Suprapubic skin (tissue), 4 donors: Measurements from ENCODE around the gene IGF2R. TPM values are rescaled to one million over a fixed set of nuclear protein-coding genes. Genes with fewer than 3 reads are reported as not detected.
"Not testable (repeated sequence)": the region's sequence is repeated elsewhere in the genome, so short reads cannot be mapped to it uniquely, and the experiment has no call there.

Experiments used
- DNase-seq, 2 donors: peaks; one replicate each; pipeline ENCODE4 v3.0.0-alpha.2; 2019; ENCODE audit warnings: low spot score in 2 of 2
- H3K27ac ChIP-seq: fragments of 200-600 bp; sonication (generic); one replicate; pipeline ENCODE4 v1.5.1; 2019
- H3K27me3 ChIP-seq: fragments of 200-600 bp; sonication (generic); one replicate; pipeline ENCODE4 v1.5.1; 2019
- H3K36me3 ChIP-seq: fragments of 200-600 bp; sonication (generic); one replicate; pipeline ENCODE4 v1.5.1; 2019
- H3K4me1 ChIP-seq: fragments of 200-600 bp; sonication (generic); one replicate; pipeline ENCODE4 v1.5.1; 2019
- H3K4me3 ChIP-seq: fragments of 200-600 bp; sonication (generic); one replicate; pipeline ENCODE4 v1.5.1; 2019; ENCODE audit warnings: mild to moderate bottlenecking
- H3K9me3 ChIP-seq: fragments of 200-600 bp; sonication (generic); one replicate; pipeline ENCODE4 v1.5.1; 2019
- CTCF ChIP-seq, 2 donors: fragments of 200-600 bp in 1 of 2; fragments of 450-650 bp in 1 of 2; sonication (generic) in 1 of 2; IDR thresholded peaks; one replicate each; pipeline ENCODE4 v1.5.1; 2016 to 2019; ENCODE audit warnings: antibody characterized with exemption in 2 of 2, mild to moderate bottlenecking in 1 of 2, moderate library complexity in 1 of 2
- EP300 ChIP-seq: sonication (generic); formaldehyde crosslinking; IDR thresholded peaks from one replicate; pipeline ENCODE4 v1.6.1; 2017; ENCODE audit warnings: antibody characterized with exemption
- POLR2A ChIP-seq, 2 donors: fragments of 450-650 bp; IDR thresholded peaks; one replicate each; pipeline ENCODE4 v1.6.1; 2017; ENCODE audit warnings: antibody characterized with exemption in 2 of 2, mild to moderate bottlenecking in 2 of 2, moderate library complexity in 2 of 2
- POLR2AphosphoS5 ChIP-seq, 3 donors: sonication (generic); formaldehyde crosslinking; IDR thresholded peaks; one replicate each; pipeline ENCODE4 v1.6.1; 2017; ENCODE audit warnings: antibody characterized with exemption in 3 of 3
- WGBS: methylation state at CpG from one replicate; pipeline ENCODE4 v1.1.5; 2018; 5-methylcytosine and 5-hydroxymethylcytosine counted together
- total RNA-seq, 4 donors: library from RNA; depleted of rRNA; stranded (reverse); fragments of >200 nt; gene quantifications; one replicate each; pipeline ENCODE4 v1.1.0, GENCODE V29; 2016

IGF2R gene
- total RNA-seq, 4 donors from 2014 or later, result 58.2 to 137 (median 90.6) TPM

GRCh38 chr6:160108077-160108476 is 139.2 kb downstream of the IGF2R start:
- no peaks in the 10 kb centered on the region for H3K27me3 ChIP-seq
- peaks cover 49% of the 10 kb centered on the region for H3K36me3 ChIP-seq
- no peaks in the 10 kb centered on the region for H3K4me1 ChIP-seq
- no peak overlapping the region for H3K27ac ChIP-seq
- no peaks in the 10 kb centered on the region for H3K9me3 ChIP-seq
- no peak overlapping the region for H3K4me3 ChIP-seq
- TF ChIP-seq POLR2A (IDR thresholded peaks at IDR 0.05) (no peak), CTCF (IDR thresholded peaks at IDR 0.05) (no peak), POLR2AphosphoS5 (IDR thresholded peaks at IDR 0.05) (no peak), EP300 (no peak)
- no peak for DNase-seq
- WGBS, result over 99% methylated on average over 5 of the region's 5 CpGs

- no peak for TF ChIP-seq POLR2A (IDR thresholded peaks at IDR 0.05)
- TF ChIP-seq EP300, result no peak
- TF ChIP-seq POLR2AphosphoS5 (IDR thresholded peaks at IDR 0.05), result no peak
- TF ChIP-seq CTCF (IDR thresholded peaks at IDR 0.05), result no peak
- no peaks in the 10 kb centered on the region for H3K4me1 ChIP-seq
- peaks cover 24% of the 10 kb centered on the region for H3K36me3 ChIP-seq
- no peaks in the 10 kb centered on the region for H3K27me3 ChIP-seq
- no peak overlapping the region for H3K4me3 ChIP-seq
- DNase-seq, result no peak
- H3K9me3 ChIP-seq, result no peaks in the 10 kb centered on the region
- no peak overlapping the region for H3K27ac ChIP-seq
These were observed 141.8 kb downstream of the IGF2R start for GRCh38 chr6:160110586-160111123.

DNA sequence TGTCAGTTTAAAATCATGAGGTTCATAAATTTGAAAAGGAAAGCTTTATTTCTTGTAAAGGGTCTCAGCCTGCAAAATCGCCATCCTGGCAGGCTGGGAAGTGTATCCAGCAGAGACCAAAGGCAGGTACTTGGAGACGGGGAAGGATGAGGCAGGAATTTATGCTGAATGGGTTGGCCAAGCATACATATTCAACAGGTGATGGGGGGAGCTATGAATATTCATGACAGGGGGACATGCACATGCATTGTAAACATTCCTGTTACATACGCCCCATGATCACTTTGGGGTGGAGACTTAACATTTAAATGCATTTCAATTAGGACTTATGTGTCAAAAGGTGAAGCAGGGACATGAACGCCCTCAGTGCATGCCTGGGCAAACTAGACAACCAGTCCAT is 142.9 kb downstream of the IGF2R start:
- no peak overlapping the region for H3K4me3 ChIP-seq
- no peaks in the 10 kb centered on the region for H3K4me1 ChIP-seq
- H3K27me3 ChIP-seq, result no peaks in the 10 kb centered on the region
- no peaks in the 10 kb centered on the region for H3K9me3 ChIP-seq
- no peak for DNase-seq
- peaks cover 20% of the 10 kb centered on the region for H3K36me3 ChIP-seq
- WGBS, result 73% methylated on average over 4 of the region's 4 CpGs
- H3K27ac ChIP-seq, result no peak overlapping the region
- TF ChIP-seq POLR2A (IDR thresholded peaks at IDR 0.05), result no peak
- no peak for TF ChIP-seq EP300
- TF ChIP-seq CTCF (IDR thresholded peaks at IDR 0.05), result no peak
- no peak for TF ChIP-seq POLR2AphosphoS5 (IDR thresholded peaks at IDR 0.05)

GRCh38 chr6:160112628-160113299 is 143.9 kb downstream of the IGF2R start:
- Histone ChIP-seq H3K27ac (no peak overlapping the region), H3K4me1 (no peaks in the 10 kb centered on the region), H3K9me3 (no peaks in the 10 kb centered on the region), H3K4me3 (no peak overlapping the region), H3K27me3 (no peaks in the 10 kb centered on the region), H3K36me3 (peaks cover 17% of the 10 kb centered on the region)
- 60% methylated on average over 6 of the region's 6 CpGs for WGBS
- TF ChIP-seq POLR2AphosphoS5 (IDR thresholded peaks at IDR 0.05) (no peak), POLR2A (IDR thresholded peaks at IDR 0.05) (no peak), CTCF (IDR thresholded peaks at IDR 0.05) (no peak), EP300 (no peak)
- no peak for DNase-seq

- not testable (repeated sequence) for H3K27me3 ChIP-seq, H3K4me3 ChIP-seq, H3K4me1 ChIP-seq, DNase-seq, H3K27ac ChIP-seq, H3K9me3 ChIP-seq
- H3K36me3 ChIP-seq, result peaks cover 13% of the 10 kb centered on the region
- 100% methylated on average over 8 of the region's 29 CpGs for WGBS
These were observed 145.7 kb downstream of the IGF2R start for GRCh38 chr6:160114536-160114935.

- H3K27me3 ChIP-seq, result no peaks in the 10 kb centered on the region
- H3K9me3 ChIP-seq, result no peaks in the 10 kb centered on the region
- no peak for DNase-seq
- H3K27ac ChIP-seq, result no peak overlapping the region
- H3K4me1 ChIP-seq, result no peaks in the 10 kb centered on the region
- H3K36me3 ChIP-seq, result peaks cover 10% of the 10 kb centered on the region
- TF ChIP-seq CTCF (IDR thresholded peaks at IDR 0.05), result no peak
- no peak for TF ChIP-seq EP300
- TF ChIP-seq POLR2A (IDR thresholded peaks at IDR 0.05), result no peak
- no peak for TF ChIP-seq POLR2AphosphoS5 (IDR thresholded peaks at IDR 0.05)
- WGBS, result 84% methylated on average over 2 of the region's 3 CpGs
- no peak overlapping the region for H3K4me3 ChIP-seq
These were observed 146.5 kb downstream of the IGF2R start for GRCh38 chr6:160115421-160115820.
